ENCODE data around the gene LTO1. TPM values are rescaled to one million over a fixed set of nuclear protein-coding genes. Genes with fewer than 3 reads are reported as not detected.

Gene LTO1
- total and polyA plus RNA-seq, 2 of the 13 experiments (the other 11 are each of a cell fraction or from before 2014, with no cell fraction given), result 11.8 to 15.0 TPM

GRCh38 chr11:69658626-69659450 lies 16.3 kb downstream of the LTO1 start (continued):
- TF ChIP-seq HNF1B (CRISPR knock-in tag; IDR thresholded peaks at IDR 0.05) (peak; percentile 23; the same call in 1 of the 2 replicates), PATZ1 (CRISPR knock-in tag; IDR thresholded peaks at IDR 0.05) (no peak), ZC3H4 (CRISPR knock-in tag; IDR thresholded peaks at IDR 0.05; ENCODE audit: borderline replicate concordance) (0 out of 2 replicates have a peak, but pooled peaks have one; percentile 54), ZFYVE20 (CRISPR knock-in tag; IDR thresholded peaks at IDR 0.05; ENCODE audit: borderline replicate concordance, low read depth) (no peak), MEIS1 (CRISPR knock-in tag; IDR thresholded peaks at IDR 0.05; ENCODE audit: borderline replicate concordance) (peak; percentile 4; the same call in 1 of the 2 replicates), ZNF598 (CRISPR knock-in tag; IDR thresholded peaks at IDR 0.05; ENCODE audit: borderline replicate concordance) (0 out of 2 replicates have a peak, but pooled peaks have one; percentile 41)

All from HepG2 (cell line).